Measurements from ENCODE around the gene TRNAU1AP. TPM values are rescaled to one million over a fixed set of nuclear protein-coding genes. Genes with fewer than 3 reads are reported as not detected.
"Not testable (repeated sequence)": the region's sequence is repeated elsewhere in the genome, so short reads cannot be mapped to it uniquely, and the experiment has no call there.

Gene TRNAU1AP
- total RNA-seq, 1 donor from 2014 or later = 26.2 TPM

GRCh38 chr1:28577052-28577678 is 24.3 kb downstream of the TRNAU1AP start:
- no peak for DNase-seq (ENCODE audit: low spot score)

DNA sequence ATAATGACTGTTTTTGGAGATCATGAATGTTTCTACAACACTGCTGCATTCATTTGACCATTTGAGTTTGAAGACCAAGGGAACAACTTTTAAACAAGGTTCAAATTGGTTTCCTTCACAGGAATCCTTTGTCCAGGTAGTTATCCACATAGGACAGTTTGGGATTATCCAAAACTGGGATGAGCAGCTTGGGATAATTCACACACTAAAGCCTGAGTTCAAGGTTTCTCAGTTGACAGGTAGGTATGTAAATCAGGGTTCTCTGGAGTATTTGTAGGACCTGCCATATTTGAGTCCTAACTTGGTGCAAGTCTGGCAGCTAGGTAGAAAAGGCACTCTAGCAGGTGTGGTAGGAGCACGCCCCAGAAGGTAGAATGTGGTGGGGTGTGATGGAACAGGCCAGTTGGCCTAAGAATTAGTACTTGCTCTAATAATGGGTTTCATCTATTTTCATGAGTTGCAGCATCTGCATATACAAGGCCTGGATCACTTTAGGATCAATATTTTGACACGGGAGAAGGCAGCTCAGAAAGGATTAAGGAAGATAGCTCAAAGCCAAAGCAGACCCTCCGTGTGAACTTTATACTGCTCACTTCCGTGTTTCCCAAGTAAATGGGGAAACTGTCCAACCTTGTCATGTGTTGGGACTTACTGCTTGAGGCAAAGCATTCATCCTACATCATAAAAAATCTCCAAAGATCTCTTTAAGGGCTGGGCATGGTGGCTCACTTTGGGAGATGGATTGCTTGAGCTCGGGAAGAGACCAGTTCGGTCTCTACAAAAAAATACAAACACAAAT is 25.1 kb downstream of the TRNAU1AP start:
- no peak for DNase-seq (ENCODE audit: low spot score)

GRCh38 chr1:28578696-28579218 is 25.9 kb downstream of the TRNAU1AP start:
- DNase-seq (ENCODE audit: low spot score) = no peak

DNA sequence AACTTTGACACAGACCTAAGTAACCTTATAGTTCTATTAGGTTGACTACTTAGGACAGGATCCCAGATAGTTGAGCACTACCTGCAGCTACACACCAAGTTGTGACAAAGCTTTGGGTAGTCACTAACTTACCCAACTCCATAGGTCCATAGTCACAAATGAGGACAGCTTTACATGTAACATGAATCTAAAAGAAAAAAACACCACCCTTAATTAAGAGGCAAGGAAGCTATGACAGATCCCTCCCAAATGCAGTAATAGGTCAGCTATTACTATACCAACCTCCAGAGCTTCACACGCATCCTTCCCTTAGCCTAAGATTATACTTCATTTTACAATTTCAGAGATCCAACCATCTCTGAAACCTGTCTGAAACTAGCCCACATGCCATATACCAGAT is 26.5 kb downstream of the TRNAU1AP start:
- DNase-seq (ENCODE audit: low spot score) = no peak

GRCh38 chr1:28580722-28581530 is 28.0 kb downstream of the TRNAU1AP start:
- no peak for DNase-seq (ENCODE audit: low spot score)

GRCh38 chr1:28581531-28582247 is 28.8 kb downstream of the TRNAU1AP start:
- DNase-seq (ENCODE audit: low spot score) = peak; percentile 97

- no peak for DNase-seq (ENCODE audit: low spot score)
Measured at GRCh38 chr1:28582248-28582615, 29.3 kb downstream of the TRNAU1AP start.

DNA sequence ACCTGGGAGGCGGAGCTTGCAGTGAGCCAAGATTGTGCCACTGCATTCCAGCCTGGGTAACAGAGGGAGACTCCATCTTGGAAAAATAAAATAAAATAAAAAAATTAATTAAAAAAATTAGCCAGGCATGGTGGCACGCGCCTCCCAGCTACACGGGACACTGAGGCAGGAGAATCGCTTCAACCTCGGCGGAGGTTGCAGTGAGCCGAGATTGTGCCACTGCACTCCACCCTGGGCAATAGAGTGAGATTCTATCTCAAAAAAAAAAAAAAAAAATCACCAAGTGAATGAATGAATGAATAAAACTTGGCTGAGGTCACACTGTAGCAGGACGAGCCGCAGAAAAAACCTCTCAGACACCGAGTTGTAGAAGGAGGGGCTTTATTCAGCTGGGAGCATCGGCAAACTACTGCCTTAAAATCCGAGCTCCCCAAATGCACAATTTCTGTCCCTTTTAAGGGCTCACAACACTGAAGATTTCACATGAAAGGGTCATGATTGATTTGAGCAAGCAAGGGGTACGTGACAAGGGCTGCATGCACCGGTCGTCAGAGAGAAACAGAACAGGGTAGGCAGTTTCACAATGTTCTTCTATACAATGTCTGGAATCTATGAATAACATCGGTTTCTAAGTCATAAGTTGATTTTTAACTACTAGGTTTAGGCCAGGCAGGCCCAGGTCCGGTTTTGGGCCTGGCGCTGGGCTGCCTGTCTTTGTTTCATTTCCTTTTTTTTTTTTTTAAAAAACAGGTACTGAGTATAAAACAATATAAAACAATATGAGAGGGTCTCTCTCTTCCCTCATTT is 33.9 kb downstream of the TRNAU1AP start:
- DNase-seq (ENCODE audit: low spot score) = not testable (repeated sequence)

GRCh38 chr1:28591708-28592320 is 38.9 kb downstream of the TRNAU1AP start, which contains the start of gene RAB42:
Gene RAB42 (plus strand): TSS chr1:28592265. CDS start chr1:28592512, 247 bp downstream.
- DNase-seq (ENCODE audit: low spot score) = peak; percentile 69

DNA sequence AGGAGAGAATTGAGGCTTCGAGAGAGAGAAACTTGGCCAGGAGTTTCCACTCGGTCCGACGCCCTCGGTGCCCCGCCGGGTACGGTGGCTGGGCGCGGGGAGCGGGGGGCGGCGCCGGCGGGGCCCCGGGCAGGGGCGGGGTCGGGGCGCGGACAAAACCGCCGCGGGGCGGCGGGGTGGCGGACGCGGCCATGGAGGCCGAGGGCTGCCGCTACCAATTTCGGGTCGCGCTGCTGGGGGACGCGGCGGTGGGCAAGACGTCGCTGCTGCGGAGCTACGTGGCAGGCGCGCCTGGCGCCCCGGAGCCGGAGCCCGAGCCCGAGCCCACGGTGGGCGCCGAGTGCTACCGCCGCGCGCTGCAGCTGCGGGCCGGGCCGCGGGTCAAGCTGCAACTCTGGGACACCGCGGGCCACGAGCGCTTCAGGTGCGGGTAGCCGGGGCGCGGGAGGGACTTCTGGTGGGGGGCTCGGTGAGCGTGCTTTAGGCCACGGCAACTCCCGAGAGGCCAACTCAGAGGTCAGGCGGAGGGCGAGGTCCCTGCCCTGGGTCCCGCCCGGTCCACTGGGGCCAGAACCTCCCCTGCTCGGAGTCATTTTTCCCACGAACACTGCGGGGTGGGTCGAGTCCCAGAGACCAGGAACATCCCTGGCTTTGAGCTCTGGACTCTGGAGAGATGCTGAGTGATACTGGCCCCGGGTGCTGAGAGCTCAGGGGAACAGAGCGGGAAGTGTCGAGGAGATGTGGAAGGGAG is 39.6 kb downstream of the TRNAU1AP start:
- no peak for DNase-seq (ENCODE audit: low spot score)

- DNase-seq (ENCODE audit: low spot score) = not testable (repeated sequence)
Measured at GRCh38 chr1:28593988-28594356, 41.1 kb downstream of the TRNAU1AP start.

DNA sequence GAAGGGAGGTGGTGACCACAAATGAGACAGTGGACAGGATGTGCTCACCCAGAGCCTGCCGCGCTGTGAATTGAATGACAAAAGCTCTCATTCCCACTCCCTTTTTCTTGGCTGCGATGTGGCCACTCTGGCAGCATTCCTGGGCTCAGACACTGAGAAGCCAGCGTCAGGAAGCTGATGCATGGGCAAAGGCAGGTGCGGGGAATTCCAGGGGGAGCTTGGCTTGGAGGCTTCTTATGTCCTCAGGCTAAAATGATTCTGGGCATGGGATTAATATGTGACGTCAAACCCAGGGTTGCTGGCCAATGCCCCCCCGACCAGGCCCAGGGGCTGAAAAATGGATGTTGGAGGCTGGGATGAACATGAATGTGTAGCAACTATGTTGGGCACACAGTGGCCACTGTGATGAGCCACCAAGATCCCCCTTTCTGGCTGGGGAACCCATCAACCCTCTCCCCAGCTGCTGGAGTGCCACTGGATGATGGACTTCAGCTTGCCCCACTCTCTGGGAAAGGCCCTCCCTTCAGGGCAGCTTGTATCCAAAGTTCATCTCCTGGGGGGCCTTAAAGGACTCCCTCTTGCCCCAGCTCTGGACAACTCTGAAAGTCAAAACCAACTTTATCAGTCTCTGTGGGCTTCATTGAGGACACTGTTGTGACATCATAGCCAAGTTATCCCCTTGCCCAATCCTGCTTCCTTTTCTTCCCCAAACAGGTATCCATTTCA is 42.0 kb downstream of the TRNAU1AP start:
- DNase-seq (ENCODE audit: low spot score) = not testable (repeated sequence)

DNA sequence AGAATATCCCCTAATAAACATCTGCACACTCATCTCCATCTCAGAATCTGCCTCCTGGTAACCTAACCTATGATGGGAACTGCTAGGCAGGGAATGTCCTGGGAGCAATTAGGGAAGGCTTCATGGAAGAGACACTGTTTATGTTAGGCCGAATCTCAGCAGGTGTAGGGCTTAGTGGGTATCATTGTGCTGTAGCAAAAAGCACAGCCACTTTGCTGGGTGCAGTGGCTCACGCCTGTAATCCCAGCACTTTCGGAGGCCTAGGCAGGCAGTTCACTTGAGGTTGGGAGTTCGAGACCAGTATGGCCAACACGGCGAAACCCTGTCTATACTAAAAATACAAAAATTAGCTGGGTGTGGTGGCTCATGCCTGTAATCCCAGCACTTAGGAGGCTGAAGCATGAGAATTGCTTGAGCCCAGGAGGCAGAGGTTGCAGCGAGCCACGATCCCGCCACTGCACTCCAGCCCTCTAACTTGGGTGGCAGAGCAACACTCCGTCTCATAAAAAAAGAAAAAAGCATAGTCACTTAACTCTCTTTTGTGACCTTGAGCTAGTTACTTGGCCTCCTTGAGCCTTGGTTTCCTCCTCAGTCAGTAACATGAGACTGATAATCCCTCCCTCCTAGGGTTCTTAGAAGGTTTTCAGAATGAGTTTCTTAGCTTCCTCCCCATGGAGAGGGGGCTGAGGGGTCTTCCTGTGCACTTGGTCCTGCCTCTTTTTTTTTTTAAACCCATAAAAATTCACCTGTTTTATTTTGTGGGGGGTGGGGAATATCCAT is 42.7 kb downstream of the TRNAU1AP start:
- DNase-seq (ENCODE audit: low spot score) = no peak

DNA sequence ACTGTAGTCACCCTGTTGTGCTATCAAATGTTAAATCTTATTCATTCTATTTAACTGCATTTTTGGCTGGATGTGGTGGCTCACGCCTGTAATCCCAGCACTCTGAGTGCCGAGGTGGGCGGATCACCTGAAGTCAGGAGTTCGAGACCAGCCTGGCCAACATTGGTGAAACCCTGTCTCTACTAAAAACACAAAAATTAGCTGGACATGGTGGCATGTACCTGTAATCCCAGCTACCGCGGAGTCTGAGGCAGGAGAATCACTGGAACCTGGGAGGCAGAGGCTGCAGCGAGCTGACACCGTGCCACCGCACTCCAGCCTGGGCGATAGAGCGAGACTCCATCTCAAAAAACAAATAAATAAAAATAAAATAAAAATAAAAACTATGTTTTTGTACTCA is 43.4 kb downstream of the TRNAU1AP start:
- not testable (repeated sequence) for DNase-seq (ENCODE audit: low spot score)

- peak; percentile 83 for DNase-seq (ENCODE audit: low spot score)
Measured at GRCh38 chr1:28601696-28602095, 48.8 kb downstream of the TRNAU1AP start.

- peak; percentile 88 for DNase-seq (ENCODE audit: low spot score)
Measured at GRCh38 chr1:28602536-28603439, 49.9 kb downstream of the TRNAU1AP start.

DNA sequence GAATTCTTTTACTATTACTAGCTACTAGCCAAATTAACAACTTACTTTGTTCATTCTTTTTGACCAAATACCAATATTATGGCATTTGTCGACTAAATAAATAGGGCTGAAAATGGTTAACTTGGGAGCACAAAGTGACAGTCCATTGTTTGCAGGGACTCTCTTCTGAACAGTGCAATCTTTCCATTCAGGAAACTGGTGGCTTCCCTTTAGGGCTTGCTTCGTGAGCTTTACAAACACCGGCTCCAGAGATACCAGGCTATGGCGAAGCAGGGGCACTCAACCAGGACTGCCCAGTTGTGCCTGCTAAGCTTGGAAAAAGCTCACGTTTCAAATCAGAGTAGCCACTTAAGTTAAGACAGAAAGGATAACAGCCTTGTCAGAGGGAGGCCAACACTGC is 51.5 kb downstream of the TRNAU1AP start:
- DNase-seq (ENCODE audit: low spot score) = no peak
